ENCODE results near the gene RTL10.

RTL10 gene

DNA sequence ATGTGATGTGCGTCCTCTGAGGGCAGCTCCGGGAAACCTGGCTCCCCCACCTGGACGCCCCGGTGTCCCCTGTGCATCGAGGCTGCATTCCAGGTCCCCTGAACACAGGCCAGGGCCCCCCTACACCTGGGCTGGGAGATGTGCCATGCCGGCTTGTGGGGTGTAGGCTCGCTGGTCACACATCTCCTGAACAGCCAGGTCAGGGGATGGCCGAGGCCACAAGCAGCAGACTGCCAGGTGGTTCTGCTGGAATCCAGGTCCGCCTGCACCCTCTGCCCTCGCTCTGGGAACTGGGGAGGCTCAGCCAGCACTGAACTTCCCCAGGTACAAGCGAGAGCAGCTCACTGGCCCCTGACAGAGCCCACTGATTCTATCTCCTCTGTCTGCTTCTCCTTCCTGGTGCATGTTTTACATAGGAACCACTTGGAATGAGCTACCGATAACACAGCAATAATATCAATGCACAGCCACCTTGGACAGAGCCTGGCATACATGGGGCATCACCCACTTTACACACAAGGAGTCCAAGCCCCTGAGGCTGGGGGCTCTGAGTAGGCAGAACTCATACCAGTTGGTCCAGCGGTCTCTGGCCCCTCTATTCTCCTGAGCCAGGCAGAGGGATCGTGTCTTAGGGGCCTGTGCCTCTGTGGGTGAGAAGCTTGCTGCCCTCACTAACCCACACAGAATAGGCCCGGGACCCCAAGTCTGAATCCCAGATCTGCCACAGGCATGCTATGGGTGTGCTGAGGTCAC, 47.3 kb downstream of the RTL10 start:
- DNase-seq, result no peak

DNA sequence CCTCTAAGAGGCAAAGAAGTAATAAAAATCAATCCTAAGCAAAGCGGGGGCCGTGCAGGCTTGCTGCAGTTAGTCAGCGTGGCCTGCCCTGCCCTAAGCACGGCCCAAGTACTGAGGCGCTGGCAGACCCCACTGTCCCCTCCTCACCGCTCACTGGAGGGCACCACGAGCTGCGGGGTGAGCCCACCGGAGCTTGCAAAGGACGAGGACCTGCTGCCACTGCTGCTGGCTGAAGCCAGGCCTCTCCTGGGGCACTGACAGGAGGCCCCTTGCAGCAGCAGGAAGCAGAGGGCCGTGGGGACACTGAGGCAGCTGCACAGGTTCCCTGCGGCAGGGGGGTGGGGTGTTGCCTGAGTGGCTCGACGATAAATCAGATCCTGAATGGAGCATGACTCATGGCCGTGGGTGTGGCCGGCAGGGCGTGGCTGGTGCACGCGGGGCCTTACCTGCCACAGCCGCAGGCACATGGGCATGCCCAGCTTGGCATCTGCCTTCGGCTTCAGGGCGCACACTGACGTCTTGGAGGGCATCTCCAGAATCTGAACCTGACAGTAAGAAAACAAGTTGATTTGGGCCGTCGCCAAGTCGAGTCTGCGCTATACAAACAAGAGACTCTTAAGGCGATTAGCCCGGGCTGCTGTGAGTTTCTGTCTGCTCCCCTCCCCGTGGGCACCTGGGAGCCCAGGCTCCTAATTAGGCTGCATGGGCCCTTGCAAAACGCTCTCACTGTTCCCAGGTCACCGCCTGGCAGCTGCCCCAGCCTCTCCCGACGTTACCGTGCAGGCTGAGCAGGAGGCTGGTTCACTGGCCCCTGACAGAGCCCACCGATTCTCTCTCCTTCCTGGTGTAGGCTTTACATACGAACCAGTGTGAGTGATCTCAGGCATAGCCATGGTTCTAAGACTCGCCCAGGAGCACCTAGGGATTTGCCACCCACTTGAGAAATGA, 48.2 kb downstream of the RTL10 start:
- no peak for DNase-seq

GRCh38 chr22:19805821-19806212, 48.9 kb downstream of the RTL10 start:
- no peak for DNase-seq
